GM12872 (cell line): Measurements from ENCODE around the gene MGAT5.

ENCODE experiments used
- TF ChIP-seq, protein P1 (sequence below): IDR thresholded peaks from 3 replicates; pipeline ENCODE4 v1.5.1; 2011; ENCODE audit warnings: low read depth, mild to moderate bottlenecking, low read length, moderate library complexity; ENCODE audit not compliant: insufficient read depth

The MGAT5 gene

DNA sequence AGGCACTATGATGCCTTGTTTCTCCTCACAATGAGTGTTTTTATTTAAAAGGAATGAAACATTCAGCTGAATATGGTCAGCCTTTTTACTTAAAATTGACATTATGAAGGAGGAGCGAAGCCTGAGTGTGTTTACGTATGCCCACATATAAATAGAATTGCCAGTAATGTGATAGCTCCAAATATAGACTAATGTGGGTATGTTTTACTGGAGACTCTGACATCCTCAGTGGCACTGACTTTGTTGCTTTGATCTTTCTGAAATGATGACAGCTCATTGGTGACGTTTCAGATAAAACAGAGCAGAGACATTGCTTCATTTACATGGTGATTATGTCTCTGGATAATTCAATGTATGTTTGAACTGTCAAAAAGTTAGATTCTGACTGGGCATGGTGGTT, 167.0 kb downstream of the MGAT5 start:
- TF ChIP-seq, protein P1, sequence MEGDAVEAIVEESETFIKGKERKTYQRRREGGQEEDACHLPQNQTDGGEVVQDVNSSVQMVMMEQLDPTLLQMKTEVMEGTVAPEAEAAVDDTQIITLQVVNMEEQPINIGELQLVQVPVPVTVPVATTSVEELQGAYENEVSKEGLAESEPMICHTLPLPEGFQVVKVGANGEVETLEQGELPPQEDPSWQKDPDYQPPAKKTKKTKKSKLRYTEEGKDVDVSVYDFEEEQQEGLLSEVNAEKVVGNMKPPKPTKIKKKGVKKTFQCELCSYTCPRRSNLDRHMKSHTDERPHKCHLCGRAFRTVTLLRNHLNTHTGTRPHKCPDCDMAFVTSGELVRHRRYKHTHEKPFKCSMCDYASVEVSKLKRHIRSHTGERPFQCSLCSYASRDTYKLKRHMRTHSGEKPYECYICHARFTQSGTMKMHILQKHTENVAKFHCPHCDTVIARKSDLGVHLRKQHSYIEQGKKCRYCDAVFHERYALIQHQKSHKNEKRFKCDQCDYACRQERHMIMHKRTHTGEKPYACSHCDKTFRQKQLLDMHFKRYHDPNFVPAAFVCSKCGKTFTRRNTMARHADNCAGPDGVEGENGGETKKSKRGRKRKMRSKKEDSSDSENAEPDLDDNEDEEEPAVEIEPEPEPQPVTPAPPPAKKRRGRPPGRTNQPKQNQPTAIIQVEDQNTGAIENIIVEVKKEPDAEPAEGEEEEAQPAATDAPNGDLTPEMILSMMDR: no peak

DNA sequence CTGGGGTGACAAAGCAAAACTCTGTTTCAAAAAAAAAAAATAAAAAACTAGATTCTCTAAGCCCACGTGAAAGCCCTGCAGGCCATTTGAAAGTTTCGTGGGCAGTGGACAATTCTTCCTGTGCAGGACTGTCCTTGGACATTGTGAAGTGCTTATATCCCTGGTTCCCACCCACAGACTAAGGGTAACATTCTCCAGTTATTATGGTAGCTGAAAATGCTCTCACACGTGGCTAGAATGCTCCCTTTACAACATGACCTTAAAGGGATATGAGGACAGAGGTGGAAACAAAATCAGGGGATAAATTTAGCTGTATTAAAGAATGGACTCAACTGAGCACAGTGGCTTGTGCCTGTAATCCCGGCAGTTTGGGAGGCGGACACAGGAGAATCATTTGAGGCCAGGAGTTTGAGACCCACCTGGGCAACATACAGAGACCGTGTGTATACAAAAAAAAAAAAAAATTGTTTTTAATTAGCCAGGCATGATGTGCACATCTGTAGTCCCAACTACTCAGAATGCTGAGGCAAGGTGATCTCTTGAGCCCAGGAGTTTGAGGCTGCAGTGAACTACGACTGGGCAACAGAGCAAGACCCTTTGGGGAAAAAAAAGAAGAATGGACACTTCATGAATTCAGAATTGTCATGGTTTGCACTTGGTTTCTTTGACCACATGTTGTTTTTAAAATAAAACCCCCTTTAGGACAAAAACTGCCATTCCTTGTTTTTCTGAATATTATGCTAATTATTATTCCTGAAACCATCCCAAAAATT, 167.9 kb downstream of the MGAT5 start:
- TF ChIP-seq, protein P1: no peak

DNA sequence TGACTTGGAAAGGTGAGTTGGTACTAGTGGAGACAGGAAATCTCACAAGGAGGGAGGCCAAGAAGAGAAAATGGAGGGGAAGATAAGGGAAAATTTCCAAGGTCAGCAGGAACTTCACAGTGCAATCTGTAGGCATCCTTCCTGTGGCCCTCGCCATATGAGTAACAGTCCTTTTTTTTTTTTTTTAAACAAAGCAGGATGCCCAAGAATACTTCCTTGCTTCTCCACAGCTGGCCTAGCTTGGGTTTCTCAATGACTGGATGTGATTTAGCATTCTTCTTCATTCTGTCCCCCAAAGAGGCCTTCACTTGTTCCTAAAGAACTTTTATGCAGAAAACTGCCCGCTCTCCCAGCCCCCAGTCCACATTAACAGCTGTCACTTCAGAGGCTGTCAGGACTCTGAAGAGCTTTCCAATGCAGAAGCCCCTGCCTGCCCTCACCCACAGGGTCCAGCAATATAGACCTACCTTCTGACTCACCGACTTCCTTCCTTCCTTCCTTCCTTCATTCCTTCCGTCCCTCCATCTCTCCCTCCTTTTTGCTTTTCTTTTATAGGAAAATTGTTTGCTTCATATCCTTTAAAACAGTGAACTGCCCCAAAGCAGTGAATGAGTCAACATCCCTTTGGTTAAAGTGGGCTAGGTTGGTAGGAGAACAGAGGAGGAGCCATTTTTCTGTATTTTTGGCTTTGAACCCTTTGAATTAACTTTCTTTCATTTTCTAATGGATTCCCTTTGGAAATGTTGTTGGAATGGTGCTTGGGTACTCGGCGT, 172.0 kb downstream of the MGAT5 start:
- TF ChIP-seq, protein P1: no peak

DNA sequence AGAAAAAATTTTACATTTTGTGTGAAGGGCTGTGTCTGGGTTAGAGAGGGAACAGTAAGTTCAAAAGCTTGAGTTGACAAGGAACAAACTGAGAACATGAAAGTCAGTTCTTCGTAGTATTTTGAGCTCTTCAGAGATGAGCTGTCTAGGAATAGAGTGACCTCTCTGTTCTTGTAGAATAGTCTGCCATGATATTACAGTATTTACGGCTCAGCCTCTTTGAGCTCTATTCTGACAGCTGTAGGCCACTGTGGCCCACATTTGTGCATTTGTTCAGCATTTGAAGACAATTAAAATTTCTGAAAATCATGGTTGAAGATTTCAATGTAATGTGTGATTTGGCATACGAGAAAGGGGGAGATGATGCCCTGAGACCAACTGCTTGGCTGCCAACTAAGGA, 172.8 kb downstream of the MGAT5 start:
- TF ChIP-seq, protein P1: no peak

DNA sequence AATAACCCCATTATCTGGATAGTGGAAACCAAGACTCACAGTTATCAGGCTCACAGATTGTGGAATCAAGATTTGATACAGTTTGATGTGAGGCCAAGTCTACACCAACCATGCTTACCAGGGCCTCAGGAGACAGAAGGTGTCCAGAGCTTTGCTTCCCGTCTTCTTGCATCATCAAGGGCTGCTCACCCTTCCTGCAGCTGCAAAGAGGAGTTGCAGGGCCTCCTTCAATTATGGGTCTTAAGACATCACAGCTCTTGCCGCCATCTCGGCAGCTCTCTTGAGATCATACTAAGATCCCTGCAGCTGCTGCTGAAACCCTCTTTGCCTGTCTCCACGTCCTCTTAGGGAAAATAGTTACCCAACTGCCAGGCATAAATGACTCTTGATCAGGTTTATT, 176.0 kb downstream of the MGAT5 start:
- TF ChIP-seq, protein P1: no peak

DNA sequence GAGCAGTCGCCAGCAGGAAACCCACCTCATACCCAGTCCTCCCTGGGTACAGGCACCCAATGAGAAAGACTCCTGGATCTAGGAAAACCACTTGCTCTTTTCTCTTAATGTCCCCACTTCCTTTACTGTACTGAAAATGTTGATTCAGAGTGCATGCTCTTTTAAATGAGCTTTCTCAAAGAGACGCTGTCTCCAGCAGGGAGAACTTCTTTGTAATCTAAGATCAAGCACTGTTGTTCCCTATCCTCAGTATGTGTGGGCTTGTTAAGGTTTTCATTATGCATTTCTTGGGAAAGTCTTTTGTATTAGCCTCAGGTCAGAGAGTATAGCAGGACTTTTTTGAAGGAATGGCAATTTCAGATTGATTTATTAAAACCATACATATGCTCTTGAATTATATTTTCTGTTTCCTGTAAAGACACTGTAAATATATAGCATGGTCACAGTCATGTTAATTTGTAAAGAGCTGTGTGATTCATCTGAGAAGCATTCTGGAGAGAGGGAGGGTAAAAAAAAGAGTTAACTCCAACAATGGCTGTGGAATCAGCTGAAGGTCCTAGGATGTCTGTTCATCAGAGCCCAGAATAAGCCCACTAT, 178.1 kb downstream of the MGAT5 start:
- TF ChIP-seq, protein P1: no peak

DNA sequence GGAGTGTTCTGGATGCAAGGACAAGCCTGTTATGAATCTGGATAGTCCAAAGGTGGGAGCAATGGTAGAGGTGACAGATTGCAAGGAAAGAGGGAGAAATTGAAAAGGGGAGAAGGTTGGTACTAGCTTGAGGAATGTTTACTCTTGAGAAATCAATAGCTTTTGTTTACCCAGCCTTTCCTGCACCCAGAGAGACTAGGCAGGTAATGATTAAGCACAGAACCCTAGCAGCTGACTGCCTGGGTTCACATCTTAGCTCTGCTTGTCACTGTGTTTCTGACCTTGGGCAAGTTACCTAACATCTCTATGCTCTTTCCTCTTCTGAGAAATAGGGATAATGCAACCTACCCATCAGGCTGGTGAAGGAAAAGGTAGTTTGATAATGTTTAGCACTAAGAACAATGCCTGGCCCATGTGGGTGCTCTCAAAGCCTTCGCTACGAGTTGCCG, 178.6 kb downstream of the MGAT5 start:
- TF ChIP-seq, protein P1: no peak
